ENCODE data around the gene LMAN1L. TPM values are rescaled to one million over a fixed set of nuclear protein-coding genes. Genes with fewer than 3 reads are reported as not detected.

LMAN1L gene
- total RNA-seq, 2 experiments from 2014 or later, result 0.09 to 0.38 TPM

- intact Hi-C loops (cut with micrococcal nuclease; ENCODE audit: unreplicated experiment), result loop anchor here (5.0 kb wide), 1 partner anchor 419 kb away; the partner anchor contains the start of gene C15orf39
- H3K79me2 ChIP-seq (ENCODE audit: insufficient read depth, low read depth, low read length), result peaks cover 78% of the 10 kb centered on the region
- TF ChIP-seq EZH2phosphoT487 (IDR thresholded peaks at IDR 0.05; ENCODE audit: borderline replicate concordance, low read depth, low read length) (no peak), CTCF (conservative IDR thresholded peaks at IDR 0.05; ENCODE audit: low read length) (no peak)
- peaks cover 72% of the 10 kb centered on the region for H3K4me1 ChIP-seq (ENCODE audit: insufficient read depth, low read length, poor library complexity, severe bottlenecking)
- H4K20me1 ChIP-seq (ENCODE audit: insufficient read depth, low read length), result peaks cover 5% of the 10 kb centered on the region; the same call in 1 of the 2 replicates
- no peak overlapping the region for H2AFZ ChIP-seq (ENCODE audit: low read length)
- H3K4me3 ChIP-seq (ENCODE audit: low read depth, low read length, poor library complexity, severe bottlenecking), result peak overlapping the region; percentile 97
- POLR2A ChIA-PET, result interaction anchor here (0.7 to 11.8 kb wide), 5 partner anchors 7 to 225 kb away, joined by 3 to 221 read pairs (median 8); partner anchors contain the start of gene CSK
- no peaks in the 10 kb centered on the region for H3K9me3 ChIP-seq (ENCODE audit: low read length)
- peak overlapping the region; percentile 92 for H3K4me2 ChIP-seq (ENCODE audit: low read length)
- BruUV-seq (replicated peaks), result no TSS peak
- no peaks in the 10 kb centered on the region for H3K9me2 ChIP-seq (ENCODE audit: insufficient read depth, low read length)
- no peak for DNase-seq (ENCODE audit: low spot score)
- H3K27ac ChIP-seq (ENCODE audit: low read depth, low read length, poor library complexity, severe bottlenecking), result peak overlapping the region; percentile 99
- H3K36me3 ChIP-seq (ENCODE audit: insufficient read depth, low read length), result peaks cover 44% of the 10 kb centered on the region
- CTCF ChIA-PET (ENCODE audit: unreplicated experiment), result interaction anchor here (1.1 to 1.9 kb wide), 5 partner anchors 9 to 16 kb away, joined by 3 to 10 read pairs (median 8); no protein-coding TSS in a partner anchor
Observed at GRCh38 chr15:74783808-74784175, 28.8 kb upstream of the LMAN1L start.

GRCh38 chr15:74784426-74785193 is 28.0 kb upstream of the LMAN1L start:
- H3K4me3 ChIP-seq (ENCODE audit: low read depth, low read length, poor library complexity, severe bottlenecking), result peak overlapping the region; percentile 97
- ChIA-PET CTCF (ENCODE audit: unreplicated experiment) (interaction anchor here (1.5 to 1.9 kb wide), 3 partner anchors 9 to 14 kb away, joined by 8 to 10 read pairs (median 10); no protein-coding TSS in a partner anchor), POLR2A (interaction anchor here (0.6 to 11.8 kb wide), 5 partner anchors 8 to 215 kb away, joined by 3 to 221 read pairs (median 8); partner anchors contain the start of gene CSK)
- H3K79me2 ChIP-seq (ENCODE audit: insufficient read depth, low read depth, low read length), result peaks cover 86% of the 10 kb centered on the region
- peaks cover 52% of the 10 kb centered on the region for H3K36me3 ChIP-seq (ENCODE audit: insufficient read depth, low read length)
- H4K20me1 ChIP-seq (ENCODE audit: insufficient read depth, low read length), result peaks cover 5% of the 10 kb centered on the region; the same call in 1 of the 2 replicates
- no peaks in the 10 kb centered on the region for H3K9me2 ChIP-seq (ENCODE audit: insufficient read depth, low read length)
- H3K4me2 ChIP-seq (ENCODE audit: low read length), result peak overlapping the region; percentile 92
- H3K27ac ChIP-seq (ENCODE audit: low read depth, low read length, poor library complexity, severe bottlenecking), result peak overlapping the region; percentile 99
- intact Hi-C loops (cut with micrococcal nuclease; ENCODE audit: unreplicated experiment), result loop anchor here (5.0 kb wide), 3 partner anchors 223 to 668 kb away; partner anchors contain the start of genes C15orf39 and SIN3A
- no peak overlapping the region for H2AFZ ChIP-seq (ENCODE audit: low read length)
- no peaks in the 10 kb centered on the region for H3K9me3 ChIP-seq (ENCODE audit: low read length)
- peak; percentile 61 for DNase-seq (ENCODE audit: low spot score)
- TF ChIP-seq CTCF (conservative IDR thresholded peaks at IDR 0.05; ENCODE audit: low read length) (peak; percentile 69), EZH2phosphoT487 (IDR thresholded peaks at IDR 0.05; ENCODE audit: borderline replicate concordance, low read depth, low read length) (no peak)
- peaks cover 72% of the 10 kb centered on the region for H3K4me1 ChIP-seq (ENCODE audit: insufficient read depth, low read length, poor library complexity, severe bottlenecking)
- no TSS peak for BruUV-seq (replicated peaks)
